Measurements from ENCODE around the gene C6orf89. TPM values are rescaled to one million over a fixed set of nuclear protein-coding genes. Genes with fewer than 3 reads are reported as not detected.
A peak's percentile ranks its signal among the peaks of the same experiment; 100 is the strongest.

Gene C6orf89
- total RNA-seq, 2 experiments from 2014 or later, result 32.1 to 32.7 TPM

DNA sequence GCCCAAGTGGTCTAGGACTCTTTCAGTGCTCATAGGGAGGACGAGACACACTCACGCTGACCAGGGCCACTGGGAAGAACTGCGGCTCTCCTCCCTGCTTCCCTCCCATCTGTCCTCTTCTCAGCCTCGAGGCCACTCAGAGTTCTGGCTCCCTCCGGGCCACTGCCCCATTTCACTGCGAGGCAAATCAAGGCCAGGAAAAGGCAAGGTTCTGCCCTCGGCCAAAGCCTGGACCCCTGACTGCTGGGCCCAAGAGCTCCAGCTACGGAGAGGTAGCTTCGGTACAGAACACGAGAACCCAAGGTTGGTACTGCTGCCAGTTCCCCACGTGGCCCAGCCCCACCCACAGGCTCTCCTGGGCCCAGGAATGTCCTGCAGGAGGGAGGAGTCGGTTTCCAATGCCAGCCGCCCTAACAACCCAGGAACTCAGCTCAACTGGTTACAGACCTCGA is 83.5 kb downstream of the C6orf89 start:
- Mint-ChIP-seq H3K27me3 (no peaks in the 10 kb centered on the region), H3K9me3 (no peaks in the 10 kb centered on the region), H3K4me1 (peaks cover 10% of the 10 kb centered on the region), H3K36me3 (peaks cover 18% of the 10 kb centered on the region), H3K27ac (no peak overlapping the region), H3K4me3 (no peak overlapping the region)
- DNase-seq, result no peak

GRCh38 chr6:36969988-36970891 is 84.5 kb downstream of the C6orf89 start:
- Mint-ChIP-seq H3K4me1 (peaks cover 2% of the 10 kb centered on the region), H3K36me3 (peaks cover 20% of the 10 kb centered on the region), H3K27ac (no peak overlapping the region), H3K9me3 (no peaks in the 10 kb centered on the region), H3K4me3 (no peak overlapping the region), H3K27me3 (no peaks in the 10 kb centered on the region)
- no peak for DNase-seq

GRCh38 chr6:36970892-36971842 is 85.4 kb downstream of the C6orf89 start:
- Mint-ChIP-seq H3K9me3 (no peaks in the 10 kb centered on the region), H3K4me3 (no peak overlapping the region), H3K27me3 (no peaks in the 10 kb centered on the region), H3K27ac (peak overlapping the region; percentile 42), H3K36me3 (peaks cover 17% of the 10 kb centered on the region), H3K4me1 (peaks cover 2% of the 10 kb centered on the region)
- no peak for DNase-seq

DNA sequence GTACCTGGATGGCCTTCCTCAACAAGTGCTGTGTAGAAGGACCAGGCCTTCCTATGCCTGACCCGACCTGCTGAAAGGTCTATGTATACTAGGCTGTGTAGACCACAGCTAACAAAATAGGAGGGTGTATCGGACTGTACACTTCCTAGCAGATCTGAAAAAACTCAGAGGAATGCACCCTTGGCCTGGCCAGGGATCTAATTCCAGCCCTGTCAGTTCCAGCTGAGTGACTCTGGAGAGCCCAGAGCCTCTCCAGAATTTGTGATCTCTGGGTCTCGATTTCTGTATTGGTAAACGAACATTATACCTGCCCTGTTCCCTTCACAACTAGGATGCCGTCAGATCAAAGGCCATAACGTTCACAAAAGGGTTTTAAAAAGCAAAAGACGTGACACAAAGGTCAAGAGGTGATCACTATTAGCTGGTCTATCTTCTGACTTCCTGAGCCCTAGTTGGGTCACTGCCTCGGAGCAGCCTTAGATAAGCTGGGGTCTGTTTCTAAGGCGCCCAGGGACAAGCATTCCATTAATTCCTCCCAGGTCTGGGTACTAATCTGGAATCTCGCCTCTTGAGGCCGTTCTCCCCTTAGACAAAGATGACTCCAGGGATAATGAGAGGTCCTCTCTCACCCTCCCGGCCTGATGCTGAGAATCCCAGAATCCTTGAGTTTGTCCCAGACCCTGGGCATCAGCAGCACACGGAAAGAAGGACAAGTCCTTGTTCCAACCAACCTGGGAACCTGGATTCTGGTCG is 86.3 kb downstream of the C6orf89 start:
- no peaks in the 10 kb centered on the region for H3K9me3 Mint-ChIP-seq
- H3K27me3 Mint-ChIP-seq, result no peaks in the 10 kb centered on the region
- no peak for DNase-seq
- H3K36me3 Mint-ChIP-seq, result peaks cover 18% of the 10 kb centered on the region
- H3K4me3 Mint-ChIP-seq, result no peak overlapping the region
- H3K27ac Mint-ChIP-seq, result peak overlapping the region; percentile 53
- H3K4me1 Mint-ChIP-seq, result peaks cover 2% of the 10 kb centered on the region

- Mint-ChIP-seq H3K4me3 (no peak overlapping the region), H3K36me3 (peaks cover 20% of the 10 kb centered on the region), H3K4me1 (no peaks in the 10 kb centered on the region), H3K27ac (no peak overlapping the region), H3K9me3 (no peaks in the 10 kb centered on the region), H3K27me3 (no peaks in the 10 kb centered on the region)
- no peak for DNase-seq
Observed at GRCh38 chr6:36973190-36973589, 87.4 kb downstream of the C6orf89 start.

- H3K4me1 Mint-ChIP-seq, result no peaks in the 10 kb centered on the region
- DNase-seq, result no peak
- H3K27me3 Mint-ChIP-seq, result no peaks in the 10 kb centered on the region
- no peaks in the 10 kb centered on the region for H3K9me3 Mint-ChIP-seq
- peaks cover 16% of the 10 kb centered on the region for H3K36me3 Mint-ChIP-seq
- no peak overlapping the region for H3K27ac Mint-ChIP-seq
- no peak overlapping the region for H3K4me3 Mint-ChIP-seq
Observed at GRCh38 chr6:36973647-36974046, 87.9 kb downstream of the C6orf89 start.

- Mint-ChIP-seq H3K36me3 (peaks cover 14% of the 10 kb centered on the region), H3K4me1 (peaks cover 7% of the 10 kb centered on the region), H3K27me3 (no peaks in the 10 kb centered on the region), H3K27ac (no peak overlapping the region), H3K4me3 (no peak overlapping the region), H3K9me3 (no peaks in the 10 kb centered on the region)
- no peak for DNase-seq
Observed at GRCh38 chr6:36975231-36976006, 89.7 kb downstream of the C6orf89 start.

DNA sequence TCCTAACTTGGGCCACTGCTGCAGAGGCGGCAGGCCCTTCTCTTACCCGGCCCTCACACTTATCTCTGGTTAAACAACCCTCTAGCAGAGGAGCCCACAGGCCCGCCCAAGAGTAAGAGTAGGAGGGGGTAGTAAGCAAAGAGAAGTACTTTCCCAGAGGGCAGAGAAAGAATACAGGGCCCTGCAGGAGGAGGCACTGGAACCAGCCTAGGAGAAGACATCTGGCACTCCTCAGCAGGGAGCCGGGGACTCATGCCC is 90.2 kb downstream of the C6orf89 start:
- no peak for DNase-seq
- no peaks in the 10 kb centered on the region for H3K27me3 Mint-ChIP-seq
- H3K27ac Mint-ChIP-seq, result no peak overlapping the region
- H3K4me3 Mint-ChIP-seq, result no peak overlapping the region
- peaks cover 10% of the 10 kb centered on the region for H3K4me1 Mint-ChIP-seq
- H3K9me3 Mint-ChIP-seq, result no peaks in the 10 kb centered on the region
- H3K36me3 Mint-ChIP-seq, result peaks cover 14% of the 10 kb centered on the region

DNA sequence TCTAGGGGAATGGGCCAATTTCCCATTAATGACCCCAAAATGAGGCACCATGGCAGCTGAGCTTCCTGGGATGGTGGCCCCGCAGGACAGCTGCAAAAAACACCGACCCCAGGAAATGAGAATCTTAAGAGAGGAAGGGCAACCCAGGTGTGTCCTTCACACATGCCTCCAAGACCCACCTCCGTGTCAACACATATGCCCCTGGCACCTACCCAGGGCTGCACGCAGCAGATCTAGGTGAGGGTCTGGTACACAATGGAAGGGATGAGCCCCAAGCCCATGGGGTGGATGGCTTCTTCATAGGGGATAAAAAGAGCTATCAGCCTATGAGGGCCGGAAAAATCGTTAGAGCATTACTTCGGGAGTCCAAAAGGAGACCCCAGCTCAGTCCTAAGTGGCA is 90.8 kb downstream of the C6orf89 start:
- peaks cover 13% of the 10 kb centered on the region for H3K4me1 Mint-ChIP-seq
- no peak overlapping the region for H3K27ac Mint-ChIP-seq
- H3K9me3 Mint-ChIP-seq, result no peaks in the 10 kb centered on the region
- DNase-seq, result no peak
- no peak overlapping the region for H3K4me3 Mint-ChIP-seq
- peaks cover 14% of the 10 kb centered on the region for H3K36me3 Mint-ChIP-seq
- H3K27me3 Mint-ChIP-seq, result no peaks in the 10 kb centered on the region

DNA sequence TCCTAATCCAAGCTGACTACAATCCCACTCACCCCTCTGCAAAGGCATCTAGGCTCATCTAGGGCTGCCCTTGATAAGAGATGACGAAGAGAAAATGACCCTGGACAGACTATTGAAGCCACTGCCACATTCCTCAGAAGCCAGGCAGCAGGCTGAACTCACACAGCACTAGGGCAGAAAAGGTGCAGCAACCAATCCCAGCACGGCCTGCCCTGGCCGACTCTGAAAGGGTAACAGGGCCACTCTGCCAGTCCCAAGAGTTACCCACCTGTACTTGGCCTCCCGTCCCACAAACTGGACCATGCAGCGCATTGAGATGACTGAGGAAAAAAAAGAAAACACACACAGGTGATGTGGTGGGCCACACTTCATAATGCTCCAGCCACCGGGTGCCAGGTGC is 91.2 kb downstream of the C6orf89 start:
- Mint-ChIP-seq H3K27ac (no peak overlapping the region), H3K4me1 (peaks cover 17% of the 10 kb centered on the region), H3K4me3 (no peak overlapping the region), H3K36me3 (peaks cover 17% of the 10 kb centered on the region), H3K27me3 (no peaks in the 10 kb centered on the region), H3K9me3 (no peaks in the 10 kb centered on the region)
- no peak for DNase-seq

DNA sequence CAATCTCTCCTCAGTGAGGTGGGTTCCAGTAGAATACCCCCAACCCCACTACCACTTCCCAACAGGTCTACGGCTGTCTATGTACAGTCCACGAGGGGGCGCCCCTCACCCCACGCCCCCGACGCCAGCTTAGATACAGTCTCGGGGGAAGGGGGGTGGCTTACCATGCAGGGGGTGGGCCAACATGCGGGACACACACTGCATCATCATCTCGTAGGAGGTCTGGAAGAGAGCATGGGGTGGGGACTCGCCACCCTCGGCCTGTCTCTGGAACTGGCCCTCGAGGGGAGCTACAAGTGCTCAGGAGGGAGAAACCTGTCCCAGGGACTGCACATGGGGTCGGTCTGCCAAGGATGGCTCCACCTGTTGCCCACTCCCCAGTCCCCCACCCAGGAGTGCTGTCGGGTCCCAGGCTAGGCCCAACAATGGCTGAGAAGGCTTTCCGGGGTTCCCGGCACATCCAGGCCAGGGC is 91.8 kb downstream of the C6orf89 start:
- no peak for DNase-seq
- peaks cover 19% of the 10 kb centered on the region for H3K4me1 Mint-ChIP-seq
- peaks cover 17% of the 10 kb centered on the region for H3K36me3 Mint-ChIP-seq
- no peaks in the 10 kb centered on the region for H3K9me3 Mint-ChIP-seq
- no peak overlapping the region for H3K27ac Mint-ChIP-seq
- no peak overlapping the region for H3K4me3 Mint-ChIP-seq
- no peaks in the 10 kb centered on the region for H3K27me3 Mint-ChIP-seq

Measured in activated naive CD8-positive, alpha-beta T cell treated with anti-CD3 and anti-CD28 coated beads for 36 hours (primary cell).